Natural killer cell (primary cell): ENCODE data around the gene RASL10A. TPM values are rescaled to one million over a fixed set of nuclear protein-coding genes. Genes with fewer than 3 reads are reported as not detected.

Source experiments
- ATAC-seq, 3 donors: fragments of 150-1000 bp in 2 of 3; fragments of 200-7000 bp in 1 of 3; cut with Tn5 transposase; 1 replicate in 1 of 3; 2 replicates in 2 of 3; pipeline ENCODE4 v1.10.0; 2021; ENCODE audit warnings: mild to moderate bottlenecking in 2 of 3, moderate library complexity in 2 of 3
- DNase-seq, 2 donors: peaks; one replicate each; pipeline versions ENCODE4 v3.0.0 to v3.0.0-alpha.2; 2013 to 2021; ENCODE audit warnings: mixed read lengths in 1 of 2
- H3K27ac ChIP-seq: one replicate; pipeline ENCODE4 v1.5.1; 2013; ENCODE audit warnings: mild to moderate bottlenecking, low read length
- H3K27me3 ChIP-seq: one replicate; pipeline ENCODE4 v1.6.1; 2013; ENCODE audit warnings: low read length; ENCODE audit not compliant: control insufficient read depth, insufficient read depth
- H3K36me3 ChIP-seq: one replicate; pipeline ENCODE4 v1.6.1; 2013; ENCODE audit warnings: low read length; ENCODE audit not compliant: control insufficient read depth, insufficient read depth
- H3K4me1 ChIP-seq: one replicate; pipeline ENCODE4 v1.6.1; 2013; ENCODE audit warnings: low read length; ENCODE audit not compliant: control insufficient read depth, insufficient read depth
- H3K4me3 ChIP-seq: one replicate; pipeline ENCODE4 v1.5.1; 2013; ENCODE audit warnings: low read length
- H3K9me3 ChIP-seq: one replicate; pipeline ENCODE4 v1.6.1; 2013; ENCODE audit warnings: low read length; ENCODE audit not compliant: control insufficient read depth, insufficient read depth
- H3K27ac Mint-ChIP-seq, 2 donors: one replicate each; pipeline ENCODE4 v1.8.0; 2022; ENCODE audit warnings: mild to moderate bottlenecking in 2 of 2, mixed read lengths in 2 of 2, moderate library complexity in 1 of 2
- H3K27me3 Mint-ChIP-seq, 2 donors: one replicate each; pipeline ENCODE4 v1.8.0; 2022; ENCODE audit warnings: low read depth in 2 of 2, mixed read lengths in 2 of 2
- H3K36me3 Mint-ChIP-seq: one replicate; pipeline ENCODE4 v1.8.0; 2022; ENCODE audit warnings: mixed read lengths
- H3K4me1 Mint-ChIP-seq, 2 donors: one replicate each; pipeline ENCODE4 v1.8.0; 2022; ENCODE audit warnings: mixed read lengths in 2 of 2
- H3K4me3 Mint-ChIP-seq: one replicate; pipeline ENCODE4 v1.8.0; 2022; ENCODE audit warnings: mild to moderate bottlenecking, moderate library complexity, mixed read lengths
- H3K9me3 Mint-ChIP-seq, 2 donors: one replicate each; pipeline ENCODE4 v1.8.0; 2022; ENCODE audit warnings: mixed read lengths in 2 of 2
- CTCF ChIP-seq: fragments of 200-600 bp; IDR thresholded peaks from one replicate; pipeline ENCODE4 v1.8.0; 2022; ENCODE audit warnings: antibody characterized with exemption
- WGBS: methylation state at CpG from one replicate; pipeline ENCODE4 v1.1.7; 2013; ENCODE audit warnings: missing lambda C conversion rate; ENCODE audit not compliant: insufficient coverage; 5-methylcytosine and 5-hydroxymethylcytosine counted together
- intact Hi-C: fragments of 100-400 bp; cut with micrococcal nuclease; formaldehyde crosslinking; loops from one replicate; pipeline ENCODE4 v1.14.2; 2022
- total RNA-seq, 4 donors: library from RNA; stranded (reverse); fragments of 120-200 nt in 1 of 4; gene quantifications; one replicate each; pipeline versions ENCODE4 v1.2.3 to v1.2.4, GENCODE V29; 2013 to 2022

Gene RASL10A
- total RNA-seq, 3 donors from 2014 or later (not counting 1 experiment from before 2014, with no cell fraction given) = 0.20 to 0.28 TPM; not detected in 1

GRCh38 chr22:29302681-29303465, 12.6 kb downstream of the RASL10A start:
- H3K4me1 ChIP-seq = peaks cover 10% of the 10 kb centered on the region
- Mint-ChIP-seq H3K36me3 (peaks cover 12% of the 10 kb centered on the region), H3K4me3 (no peak overlapping the region), H3K27ac (no peak overlapping the region), H3K9me3 (no peaks in the 10 kb centered on the region), H3K27me3 (peaks cover 0 to 24% of the 10 kb centered on the region in 2 donors), H3K4me1 (peaks cover 8 to 36% of the 10 kb centered on the region in 2 donors)
- no peak for TF ChIP-seq CTCF
- DNase-seq (no peak), ATAC-seq (no peak)
- H3K9me3 ChIP-seq = no peaks in the 10 kb centered on the region
- peaks cover 13% of the 10 kb centered on the region for H3K27me3 ChIP-seq
- WGBS = 75% methylated on average over 13 of the region's 13 CpGs
- no peak overlapping the region for H3K27ac ChIP-seq
- intact Hi-C loops = no loop called here
- peaks cover 29% of the 10 kb centered on the region for H3K36me3 ChIP-seq
- no peak overlapping the region for H3K4me3 ChIP-seq

DNA sequence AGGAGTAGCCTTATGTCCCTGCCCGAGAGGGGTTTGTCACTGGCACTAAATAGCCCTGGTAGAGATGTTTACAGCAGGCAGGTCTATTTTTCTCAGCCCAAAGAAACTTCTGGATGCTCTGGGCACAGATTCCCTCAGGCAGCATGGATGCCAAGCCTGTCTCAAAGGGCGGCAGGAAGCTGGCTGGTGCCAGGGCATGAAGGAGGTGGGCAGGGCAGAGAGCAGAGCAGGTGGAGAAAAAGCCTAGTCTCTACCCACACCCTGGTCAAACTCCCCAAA, 13.2 kb downstream of the RASL10A start:
- Mint-ChIP-seq H3K36me3 (peaks cover 17% of the 10 kb centered on the region), H3K27ac (no peak overlapping the region), H3K9me3 (no peaks in the 10 kb centered on the region), H3K4me1 (peaks cover 8 to 32% of the 10 kb centered on the region in 2 donors), H3K27me3 (peaks cover 0 to 20% of the 10 kb centered on the region in 2 donors), H3K4me3 (no peak overlapping the region)
- no peak overlapping the region for H3K4me3 ChIP-seq
- intact Hi-C loops = no loop called here
- peaks cover 13% of the 10 kb centered on the region for H3K27me3 ChIP-seq
- peaks cover 34% of the 10 kb centered on the region for H3K36me3 ChIP-seq
- H3K27ac ChIP-seq = no peak overlapping the region
- 81% methylated on average over 2 of the region's 2 CpGs for WGBS
- no peak for TF ChIP-seq CTCF
- no peak for ATAC-seq
- H3K4me1 ChIP-seq = peaks cover 10% of the 10 kb centered on the region
- H3K9me3 ChIP-seq = no peaks in the 10 kb centered on the region
- DNase-seq = no peak

DNA sequence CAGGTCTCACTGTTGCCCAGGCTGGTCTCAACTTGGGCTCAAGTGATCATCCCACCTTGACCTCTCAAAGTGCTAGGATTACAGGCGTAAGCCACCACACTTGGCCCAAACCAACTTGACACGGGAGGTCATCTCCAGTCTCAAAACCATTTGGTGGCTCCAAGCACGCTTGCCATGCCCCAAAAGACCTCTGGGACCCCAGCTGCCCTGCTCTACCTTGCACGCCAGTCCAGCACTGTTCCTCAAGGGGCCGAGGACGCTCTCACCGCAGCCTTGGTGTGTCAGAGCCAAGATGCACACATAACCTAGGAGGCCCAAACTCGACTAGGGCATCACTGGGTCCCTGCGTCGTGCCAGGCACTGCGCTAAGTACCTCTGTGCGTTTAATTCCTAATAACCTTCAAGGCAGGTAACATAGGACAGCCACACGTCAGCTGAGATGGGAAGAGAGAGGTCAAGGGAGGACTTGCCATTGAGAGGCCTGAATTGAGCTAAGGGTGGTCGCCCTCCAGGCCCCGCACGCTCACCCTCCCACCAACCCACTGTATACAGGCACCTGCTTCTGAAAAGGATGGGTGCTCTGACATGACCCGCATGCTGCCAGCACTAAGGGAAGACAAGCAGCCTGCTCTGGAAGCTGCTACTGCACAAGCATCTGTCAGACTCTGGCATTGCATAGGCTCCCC, 13.6 kb downstream of the RASL10A start:
- Mint-ChIP-seq H3K4me1 (peaks cover 8 to 31% of the 10 kb centered on the region in 2 donors), H3K9me3 (no peaks in the 10 kb centered on the region), H3K36me3 (peaks cover 19% of the 10 kb centered on the region), H3K4me3 (no peak overlapping the region), H3K27me3 (peaks cover 0 to 18% of the 10 kb centered on the region in 2 donors), H3K27ac (peak overlapping the region; percentile 59 to 73)
- ATAC-seq (peak in 1 of 3 donors; percentile 12), DNase-seq (no peak)
- Histone ChIP-seq H3K36me3 (peaks cover 39% of the 10 kb centered on the region), H3K4me1 (peaks cover 10% of the 10 kb centered on the region), H3K4me3 (no peak overlapping the region), H3K9me3 (no peaks in the 10 kb centered on the region), H3K27ac (no peak overlapping the region), H3K27me3 (peaks cover 13% of the 10 kb centered on the region)
- TF ChIP-seq CTCF = no peak
- 93% methylated on average over 17 of the region's 17 CpGs for WGBS
- intact Hi-C loops = no loop called here
